ENCODE results near the gene FCN2. TPM values are rescaled to one million over a fixed set of nuclear protein-coding genes. Genes with fewer than 3 reads are reported as not detected.

The FCN2 gene
- total RNA-seq, 1 donor from 2014 or later, result not detected

DNA sequence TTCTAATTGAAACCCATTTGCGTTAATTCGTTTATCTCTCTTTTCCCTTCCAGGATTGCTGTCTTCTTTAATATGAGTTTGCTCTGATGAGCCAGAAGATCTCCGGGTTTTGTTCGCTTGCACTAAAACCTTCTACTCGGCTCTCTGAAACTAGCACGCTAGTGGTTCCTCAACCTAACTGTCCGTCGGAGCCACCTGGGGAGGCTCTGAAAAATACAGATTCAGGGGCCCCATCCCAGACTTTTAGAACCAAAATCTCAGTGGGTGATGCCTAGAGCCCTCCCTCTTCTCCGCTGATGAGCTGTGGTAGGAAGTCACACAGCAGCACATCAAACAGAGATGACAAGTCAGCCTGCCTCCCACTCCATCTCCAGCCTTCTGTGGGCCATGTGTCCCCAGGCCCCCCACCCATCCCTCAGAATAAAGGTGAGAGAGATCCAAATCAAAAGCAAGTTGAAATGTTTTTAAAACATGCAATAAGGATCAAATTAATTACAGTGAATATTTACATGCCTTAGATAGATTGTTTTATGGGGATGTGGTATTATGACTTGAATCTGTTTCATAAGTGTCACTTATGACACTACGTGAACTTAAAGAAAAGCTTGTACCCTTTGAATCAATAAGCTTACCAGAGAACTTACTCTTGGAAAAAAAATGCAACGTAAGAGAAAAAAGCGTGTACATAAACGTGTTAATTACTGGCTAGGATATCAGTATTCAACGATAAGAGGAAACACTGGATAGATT, 16.4 kb downstream of the FCN2 start:
- intact Hi-C loops (cut with DNase I), result no loop called here
- no peaks in the 10 kb centered on the region for H3K27me3 ChIP-seq
- peaks cover 0 to 5% of the 10 kb centered on the region in 2 donors for H3K9me3 ChIP-seq
- peak in 1 of 2 donors; percentile 19 for DNase-seq (ENCODE audit: low spot score in 2 of 2)
- peaks cover 0 to 2% of the 10 kb centered on the region in 2 donors for H3K4me1 ChIP-seq
- no peak overlapping the region for H3K4me3 ChIP-seq
- TF ChIP-seq, protein P1, sequence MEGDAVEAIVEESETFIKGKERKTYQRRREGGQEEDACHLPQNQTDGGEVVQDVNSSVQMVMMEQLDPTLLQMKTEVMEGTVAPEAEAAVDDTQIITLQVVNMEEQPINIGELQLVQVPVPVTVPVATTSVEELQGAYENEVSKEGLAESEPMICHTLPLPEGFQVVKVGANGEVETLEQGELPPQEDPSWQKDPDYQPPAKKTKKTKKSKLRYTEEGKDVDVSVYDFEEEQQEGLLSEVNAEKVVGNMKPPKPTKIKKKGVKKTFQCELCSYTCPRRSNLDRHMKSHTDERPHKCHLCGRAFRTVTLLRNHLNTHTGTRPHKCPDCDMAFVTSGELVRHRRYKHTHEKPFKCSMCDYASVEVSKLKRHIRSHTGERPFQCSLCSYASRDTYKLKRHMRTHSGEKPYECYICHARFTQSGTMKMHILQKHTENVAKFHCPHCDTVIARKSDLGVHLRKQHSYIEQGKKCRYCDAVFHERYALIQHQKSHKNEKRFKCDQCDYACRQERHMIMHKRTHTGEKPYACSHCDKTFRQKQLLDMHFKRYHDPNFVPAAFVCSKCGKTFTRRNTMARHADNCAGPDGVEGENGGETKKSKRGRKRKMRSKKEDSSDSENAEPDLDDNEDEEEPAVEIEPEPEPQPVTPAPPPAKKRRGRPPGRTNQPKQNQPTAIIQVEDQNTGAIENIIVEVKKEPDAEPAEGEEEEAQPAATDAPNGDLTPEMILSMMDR (IDR thresholded peaks at IDR 0.05), result no peak
- H3K27ac ChIP-seq, result peak overlapping the region in 1 of 2 donors; percentile 25
- H3K36me3 ChIP-seq, result no peaks in the 10 kb centered on the region

DNA sequence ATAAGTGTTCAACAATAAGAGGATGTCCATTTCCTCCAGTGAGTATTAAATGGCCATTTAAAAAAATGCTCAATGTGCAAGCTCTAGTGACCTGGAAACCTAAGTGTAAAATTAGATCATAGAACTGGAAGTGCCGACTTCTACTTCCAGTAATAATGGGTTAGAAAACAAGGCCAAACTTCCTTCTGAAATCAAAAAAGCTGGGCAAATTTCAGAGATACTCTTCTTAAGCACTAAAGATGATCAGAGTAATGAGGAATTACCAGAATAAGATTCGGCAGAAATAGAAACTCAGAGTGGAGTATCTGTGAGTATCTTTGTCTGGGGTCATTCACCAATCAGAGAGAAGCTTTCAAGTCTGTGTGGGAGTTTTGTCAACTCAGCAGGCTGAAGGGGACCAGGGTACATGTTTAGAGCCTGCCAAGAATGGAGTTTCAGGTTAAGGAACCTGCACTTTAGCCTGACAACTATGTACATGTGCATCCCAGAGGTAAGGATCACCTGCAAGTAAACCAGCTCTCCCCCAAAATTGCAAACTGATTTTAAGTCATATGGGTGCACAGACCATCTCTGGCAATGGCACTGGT, 17.1 kb downstream of the FCN2 start:
- Histone ChIP-seq H3K4me3 (no peak overlapping the region), H3K9me3 (peaks cover 0 to 5% of the 10 kb centered on the region in 2 donors), H3K4me1 (peaks cover 0 to 2% of the 10 kb centered on the region in 2 donors), H3K27ac (no peak overlapping the region), H3K27me3 (no peaks in the 10 kb centered on the region), H3K36me3 (no peaks in the 10 kb centered on the region)
- TF ChIP-seq, protein P1 (IDR thresholded peaks at IDR 0.05), result no peak
- intact Hi-C loops (cut with DNase I), result no loop called here
- DNase-seq (ENCODE audit: low spot score in 2 of 2), result no peak

GRCh38 chr9:134898319-134898718, 17.7 kb downstream of the FCN2 start:
- TF ChIP-seq, protein P1 (IDR thresholded peaks at IDR 0.05), result no peak
- Histone ChIP-seq H3K27me3 (no peaks in the 10 kb centered on the region), H3K4me3 (no peak overlapping the region), H3K9me3 (peaks cover 0 to 5% of the 10 kb centered on the region in 2 donors), H3K27ac (no peak overlapping the region), H3K36me3 (no peaks in the 10 kb centered on the region), H3K4me1 (peaks cover 0 to 2% of the 10 kb centered on the region in 2 donors)
- intact Hi-C loops (cut with DNase I), result no loop called here
- peak in 1 of 2 donors; percentile 11 for DNase-seq (ENCODE audit: low spot score in 2 of 2)

GRCh38 chr9:134899168-134899567, 18.6 kb downstream of the FCN2 start:
- H3K27me3 ChIP-seq, result no peaks in the 10 kb centered on the region
- intact Hi-C loops (cut with DNase I), result no loop called here
- no peak overlapping the region for H3K27ac ChIP-seq
- no peak for DNase-seq (ENCODE audit: low spot score in 2 of 2)
- H3K4me1 ChIP-seq, result peaks cover 0 to 2% of the 10 kb centered on the region in 2 donors
- H3K36me3 ChIP-seq, result no peaks in the 10 kb centered on the region
- peaks cover 0 to 5% of the 10 kb centered on the region in 2 donors for H3K9me3 ChIP-seq
- no peak overlapping the region for H3K4me3 ChIP-seq
- TF ChIP-seq, protein P1 (IDR thresholded peaks at IDR 0.05), result no peak

- intact Hi-C loops (cut with DNase I), result no loop called here
- Histone ChIP-seq H3K27me3 (no peaks in the 10 kb centered on the region), H3K4me3 (no peak overlapping the region), H3K36me3 (no peaks in the 10 kb centered on the region), H3K9me3 (peaks cover 0 to 5% of the 10 kb centered on the region in 2 donors), H3K4me1 (peaks cover 0 to 2% of the 10 kb centered on the region in 2 donors), H3K27ac (no peak overlapping the region)
- TF ChIP-seq, protein P1 (IDR thresholded peaks at IDR 0.05), result no peak
- DNase-seq (ENCODE audit: low spot score in 2 of 2), result no peak
Measured at GRCh38 chr9:134899818-134900217, 19.2 kb downstream of the FCN2 start.
